ENCODE data around the gene NDUFV1.
A peak's percentile ranks its signal among the peaks of the same experiment; 100 is the strongest.
"Not testable (repeated sequence)": the region's sequence is repeated elsewhere in the genome, so short reads cannot be mapped to it uniquely, and the experiment has no call there.

NDUFV1 gene

DNA sequence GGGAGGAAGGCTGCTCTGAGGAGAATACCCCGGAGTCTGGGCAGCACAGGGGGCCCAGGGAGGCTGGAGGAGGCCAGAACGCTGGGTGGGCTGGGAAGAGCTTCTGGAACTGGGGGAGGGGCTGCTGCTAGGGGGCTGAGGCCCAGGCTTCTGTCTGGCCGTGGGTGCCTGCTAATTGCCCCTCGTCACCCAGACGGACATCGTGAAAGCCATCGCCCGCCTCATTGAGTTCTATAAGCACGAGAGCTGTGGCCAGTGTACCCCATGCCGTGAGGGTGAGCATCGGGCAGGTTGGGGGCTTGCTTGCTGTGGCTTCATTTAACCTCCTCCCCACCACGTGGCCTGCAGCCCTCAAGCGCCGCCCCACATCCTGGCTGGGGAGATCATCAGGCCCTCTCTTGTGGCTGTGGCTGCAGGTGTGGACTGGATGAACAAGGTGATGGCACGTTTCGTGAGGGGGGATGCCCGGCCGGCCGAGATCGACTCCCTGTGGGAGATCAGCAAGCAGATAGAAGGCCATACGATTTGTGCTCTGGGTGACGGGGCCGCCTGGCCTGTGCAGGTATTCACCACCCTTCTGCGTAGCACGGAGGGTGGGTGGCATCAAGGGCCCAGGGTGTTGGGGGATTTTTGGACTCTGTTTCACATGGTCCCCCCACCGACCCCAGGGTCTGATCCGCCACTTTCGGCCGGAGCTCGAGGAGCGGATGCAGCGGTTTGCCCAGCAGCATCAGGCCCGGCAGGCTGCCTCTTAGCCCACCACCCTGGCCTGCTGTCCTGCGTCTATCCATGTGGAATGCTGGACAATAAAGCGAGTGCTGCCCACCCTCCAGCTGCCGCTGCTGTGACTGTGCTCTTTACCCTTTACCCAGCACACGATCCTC lies 5.2 kb downstream of the NDUFV1 start:
- DNase-seq, result no peak

DNA sequence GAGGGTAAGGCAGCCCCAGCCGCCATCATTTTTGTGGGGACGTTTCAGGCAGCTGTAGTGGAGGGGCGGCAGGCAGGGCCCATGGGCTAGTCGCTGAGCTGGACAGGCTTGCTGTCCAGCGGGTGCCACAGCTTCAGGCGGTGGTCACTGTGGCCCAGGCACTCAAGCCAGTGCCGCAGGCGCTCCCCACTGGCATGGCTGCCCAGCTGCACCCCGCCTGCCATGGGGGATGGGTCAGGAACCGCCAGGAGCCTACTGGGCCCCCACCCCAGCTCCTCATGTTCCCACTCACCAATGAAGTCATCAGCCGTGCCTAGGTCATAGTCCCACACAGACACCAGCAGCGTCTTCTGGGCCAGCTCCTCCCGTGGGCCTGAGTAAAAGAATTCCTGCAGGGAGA lies 6.0 kb downstream of the NDUFV1 start:
- DNase-seq, result no peak

DNA sequence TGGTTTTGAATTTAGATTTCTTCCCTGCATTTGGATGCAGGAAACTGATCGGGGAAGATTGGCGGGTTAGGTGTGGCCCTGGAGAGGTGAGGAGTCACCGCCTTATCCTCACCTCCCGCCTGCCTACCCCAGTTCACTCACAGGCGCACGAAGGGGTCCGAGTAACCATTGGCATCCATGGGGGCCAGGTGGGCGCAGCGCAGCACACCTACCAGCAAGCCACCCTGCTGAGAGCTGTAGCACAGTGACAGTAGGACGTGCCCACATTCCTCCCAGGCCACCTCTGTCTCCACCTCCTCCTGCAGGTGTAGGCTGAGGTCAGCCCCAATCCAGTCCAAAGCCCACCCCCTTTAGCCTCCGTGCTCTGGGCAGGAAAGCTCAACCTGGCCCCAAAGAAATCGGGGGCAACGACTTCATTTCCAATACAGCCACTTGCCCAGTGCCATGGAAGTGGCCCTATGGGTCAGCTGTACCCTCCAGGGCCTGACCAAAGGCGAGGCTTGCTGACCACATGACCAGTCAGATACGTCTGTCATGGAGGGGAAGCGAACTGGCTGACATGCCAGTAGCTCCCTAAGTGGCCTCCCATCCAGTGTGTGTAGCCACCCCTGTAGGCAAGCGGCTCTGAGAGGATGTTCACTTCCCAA lies 6.7 kb downstream of the NDUFV1 start:
- DNase-seq, result no peak

DNA sequence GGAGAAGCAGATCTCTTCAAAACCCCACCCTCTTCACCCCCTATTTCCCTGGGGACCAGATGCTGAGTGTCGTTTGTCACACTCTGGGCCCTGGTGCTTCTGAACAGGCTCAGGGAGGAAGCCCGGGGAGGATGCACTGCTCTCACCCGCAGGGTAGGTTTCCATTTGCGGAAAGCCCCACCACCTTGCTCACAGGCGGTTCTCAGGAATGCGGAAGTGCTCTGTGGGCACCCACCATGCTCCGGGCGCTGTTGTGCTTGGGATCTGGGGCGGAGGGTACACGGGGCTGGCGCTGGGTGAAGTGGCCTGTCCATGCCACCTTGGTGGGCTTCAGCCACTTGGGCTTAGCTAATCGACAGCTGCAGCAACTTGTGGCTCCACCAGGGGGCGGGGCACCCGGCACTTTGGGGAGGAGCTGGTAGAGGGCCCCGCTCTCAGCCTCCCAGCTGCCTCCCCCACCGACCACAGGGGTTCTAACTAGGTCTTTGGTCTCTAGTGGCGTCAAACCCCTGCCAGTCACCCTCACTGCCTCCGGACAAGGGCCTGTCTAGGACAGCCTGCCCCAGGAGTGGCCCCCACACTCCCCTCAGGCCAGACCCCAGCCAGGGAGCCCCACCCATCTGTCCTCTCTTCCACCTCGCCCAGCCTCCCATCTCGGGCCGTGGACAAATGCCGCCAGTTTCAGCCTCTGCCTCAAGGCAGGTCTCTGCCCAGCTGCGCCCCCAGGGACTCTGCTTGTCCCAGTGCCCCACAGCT lies 7.4 kb downstream of the NDUFV1 start:
- peak; percentile 11 for DNase-seq

DNA sequence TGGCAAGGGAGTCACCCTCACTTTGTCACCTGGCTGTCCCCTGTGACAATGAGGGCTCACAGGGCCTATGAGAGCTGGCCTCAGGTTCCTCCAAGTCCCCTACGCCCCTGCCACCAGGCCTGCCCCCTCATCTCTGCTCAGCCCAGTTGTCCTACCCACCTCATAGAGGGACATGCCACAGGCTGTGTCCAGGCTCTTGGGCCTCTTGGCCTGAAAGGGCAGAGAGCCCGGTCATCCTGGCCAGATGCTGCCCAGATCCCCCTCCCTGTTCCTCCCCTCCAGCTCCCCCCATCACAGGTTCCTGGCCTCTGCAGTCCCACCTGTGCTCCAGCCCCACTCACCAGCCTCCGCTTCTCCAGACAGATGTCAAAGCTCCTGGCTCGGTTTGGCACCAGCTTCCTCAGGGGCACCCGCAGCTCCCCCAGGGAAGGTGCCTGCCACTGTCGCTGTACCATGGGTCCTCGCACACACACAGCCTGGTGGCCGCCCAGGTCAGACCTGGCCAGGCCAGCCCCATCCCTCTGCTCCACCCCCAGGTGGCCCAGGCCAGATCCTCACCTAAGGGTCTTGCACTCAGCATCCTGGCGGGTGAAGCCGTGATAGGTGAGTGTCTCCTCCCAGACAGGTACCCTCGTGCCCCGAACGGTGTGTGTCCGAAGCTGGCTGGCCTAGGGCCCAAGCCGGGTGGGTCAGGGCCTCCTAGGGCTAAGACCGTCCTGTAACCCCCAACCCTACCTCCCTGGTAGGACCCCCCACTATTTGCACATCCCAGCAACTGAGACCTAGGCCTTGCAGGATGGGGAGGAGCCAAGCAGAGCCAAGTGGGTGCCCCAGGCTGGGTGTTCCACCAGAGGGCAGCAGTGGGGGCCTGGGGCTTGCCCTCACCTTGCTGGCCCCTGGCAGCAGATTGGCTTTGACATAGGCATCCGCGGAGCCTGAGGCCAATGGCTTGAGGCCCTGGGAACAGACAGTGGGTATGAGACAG lies 8.3 kb downstream of the NDUFV1 start:
- peak; percentile 8 for DNase-seq

DNA sequence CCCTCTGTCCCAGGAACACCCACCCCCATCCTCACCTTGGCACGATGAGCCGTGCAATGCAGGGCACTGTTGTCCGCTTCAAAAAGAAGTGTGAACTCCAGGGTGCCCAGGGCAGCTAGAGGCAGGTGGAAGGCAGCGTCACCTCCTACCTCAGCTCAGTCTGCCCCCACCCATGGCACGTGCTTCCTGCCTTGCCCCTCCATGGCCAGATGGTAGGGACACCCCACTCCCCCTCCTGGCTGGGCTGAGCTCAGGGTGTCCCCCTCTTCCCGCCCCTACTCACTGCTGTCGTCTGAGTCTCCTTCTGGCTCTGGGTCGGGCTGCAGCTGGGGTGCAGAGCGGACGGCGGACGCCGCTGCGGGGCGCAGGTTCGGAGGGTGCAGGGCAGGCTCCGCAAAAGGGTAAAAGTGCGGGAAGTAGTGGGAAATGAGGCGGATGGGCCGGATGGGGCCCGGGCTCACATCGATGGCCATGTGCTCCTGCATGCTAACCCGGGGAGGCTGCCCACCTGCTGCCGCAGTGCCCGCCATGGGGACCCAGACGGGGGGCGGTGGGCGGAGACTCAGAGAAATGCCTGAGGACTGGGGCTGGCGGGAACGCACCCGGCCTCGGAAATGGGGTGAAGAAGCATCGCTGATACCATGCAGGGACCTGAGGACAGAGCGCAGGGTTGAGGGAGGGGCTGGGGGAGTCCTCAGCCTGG lies 9.1 kb downstream of the NDUFV1 start:
- DNase-seq, result peak; percentile 29

DNA sequence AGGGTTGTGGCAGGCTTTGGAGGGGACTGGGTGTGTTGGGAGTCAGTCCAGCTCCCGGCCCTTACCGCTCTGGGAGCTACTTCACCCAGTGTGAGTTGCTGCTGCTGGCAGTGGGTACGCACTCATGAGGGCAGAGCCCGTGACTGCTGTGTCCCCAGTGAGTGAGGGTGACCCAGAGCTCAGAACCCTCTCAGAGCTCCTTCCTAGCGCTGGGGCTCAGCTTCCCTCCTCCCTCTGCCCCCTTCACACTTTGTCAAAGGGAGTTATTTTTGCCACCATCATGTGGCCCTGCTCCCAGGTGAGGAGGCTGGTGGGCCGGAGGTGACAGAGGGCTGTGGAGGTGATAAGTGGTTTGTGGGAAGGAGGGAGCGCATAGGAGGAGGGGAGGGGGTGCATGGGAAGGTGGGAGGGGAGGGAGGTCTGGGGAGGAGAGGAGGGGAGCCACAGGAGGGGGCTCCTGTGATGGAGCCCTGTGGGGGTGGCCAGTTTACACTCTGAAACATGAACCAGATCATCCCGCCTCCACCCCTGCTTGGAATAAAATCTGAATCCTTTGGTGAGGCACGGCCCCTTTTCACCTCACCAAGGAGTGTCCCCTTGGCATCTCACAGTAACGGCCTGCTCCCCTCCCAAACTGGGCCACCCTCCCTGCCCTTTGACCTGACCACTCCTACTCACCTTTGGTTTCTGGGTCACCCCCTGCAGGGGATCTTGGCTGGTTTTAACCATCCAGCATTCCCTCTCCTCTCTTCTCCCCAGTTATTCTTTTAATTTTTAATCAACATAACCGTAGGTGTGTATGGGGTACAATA lies 9.9 kb downstream of the NDUFV1 start:
- no peak for DNase-seq

DNA sequence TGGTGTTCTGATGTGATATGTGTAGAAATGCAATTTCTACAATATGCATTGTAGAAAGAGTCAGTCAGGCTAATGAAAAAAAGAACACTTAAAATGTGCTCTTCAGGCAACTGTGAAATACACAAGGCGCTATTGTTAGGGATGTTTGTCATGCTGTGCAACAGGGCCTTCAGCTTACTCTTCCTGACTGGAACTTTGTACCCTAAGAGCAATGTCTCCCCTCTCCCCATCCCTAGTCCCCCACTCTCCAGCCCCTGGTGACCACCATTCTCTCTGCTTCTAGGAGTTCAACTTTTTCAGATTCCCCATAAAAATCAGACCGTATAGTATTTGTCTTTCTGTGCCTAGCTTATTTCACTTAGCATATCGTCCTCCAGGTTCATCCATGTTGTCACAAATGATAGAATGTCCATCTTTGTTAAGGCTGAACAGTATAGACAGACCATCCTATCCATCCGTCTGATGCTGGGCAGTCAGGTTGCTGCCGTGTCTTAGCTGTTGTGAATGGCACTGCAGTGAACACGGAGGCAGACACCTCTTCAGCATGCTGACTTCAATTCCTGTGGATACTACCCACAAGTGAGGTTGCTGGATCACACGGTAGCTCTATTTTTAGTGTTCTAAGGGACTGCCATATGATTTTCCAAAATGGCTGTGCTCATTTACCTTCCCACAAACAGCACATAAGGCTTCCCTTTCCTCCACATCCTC lies 10.7 kb downstream of the NDUFV1 start:
- no peak for DNase-seq

DNA sequence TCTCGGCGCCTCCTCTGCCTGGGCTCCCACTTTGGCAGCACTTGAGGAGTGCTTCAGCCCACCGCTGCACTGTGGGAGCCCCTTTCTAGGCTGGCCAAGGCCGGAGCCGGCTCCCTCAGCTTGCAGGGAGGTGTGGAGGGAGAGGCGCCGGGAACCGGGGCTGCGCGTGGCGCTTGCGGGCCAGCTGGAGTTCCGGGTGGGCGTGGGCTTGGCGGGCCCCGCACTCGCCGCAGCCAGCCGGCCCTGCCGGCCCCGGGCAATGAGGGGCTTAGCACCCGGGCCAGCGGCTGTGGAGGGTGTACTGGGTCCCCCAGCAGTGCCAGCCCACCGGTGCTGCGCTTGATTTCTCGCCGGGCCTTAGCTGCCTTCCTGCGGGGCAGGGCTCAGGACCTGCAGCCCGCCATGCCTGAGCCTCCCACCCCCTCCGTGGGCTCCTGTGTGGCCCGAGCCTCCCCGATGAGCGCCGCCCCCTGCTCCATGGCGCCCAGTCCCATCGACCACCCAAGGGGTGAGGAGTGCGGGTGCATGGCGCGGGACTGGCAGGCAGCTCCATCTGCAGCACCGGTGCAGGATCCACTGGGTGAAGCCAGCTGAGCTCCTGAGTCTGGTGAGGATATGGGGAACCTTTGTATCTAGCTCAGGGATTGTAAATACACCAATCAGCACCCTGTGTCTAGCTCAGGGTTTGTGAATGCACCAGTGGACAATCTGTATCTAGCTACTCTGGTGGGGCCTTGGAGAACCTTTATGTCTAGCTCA lies 12.3 kb downstream of the NDUFV1 start:
- DNase-seq, result not testable (repeated sequence)

DNA sequence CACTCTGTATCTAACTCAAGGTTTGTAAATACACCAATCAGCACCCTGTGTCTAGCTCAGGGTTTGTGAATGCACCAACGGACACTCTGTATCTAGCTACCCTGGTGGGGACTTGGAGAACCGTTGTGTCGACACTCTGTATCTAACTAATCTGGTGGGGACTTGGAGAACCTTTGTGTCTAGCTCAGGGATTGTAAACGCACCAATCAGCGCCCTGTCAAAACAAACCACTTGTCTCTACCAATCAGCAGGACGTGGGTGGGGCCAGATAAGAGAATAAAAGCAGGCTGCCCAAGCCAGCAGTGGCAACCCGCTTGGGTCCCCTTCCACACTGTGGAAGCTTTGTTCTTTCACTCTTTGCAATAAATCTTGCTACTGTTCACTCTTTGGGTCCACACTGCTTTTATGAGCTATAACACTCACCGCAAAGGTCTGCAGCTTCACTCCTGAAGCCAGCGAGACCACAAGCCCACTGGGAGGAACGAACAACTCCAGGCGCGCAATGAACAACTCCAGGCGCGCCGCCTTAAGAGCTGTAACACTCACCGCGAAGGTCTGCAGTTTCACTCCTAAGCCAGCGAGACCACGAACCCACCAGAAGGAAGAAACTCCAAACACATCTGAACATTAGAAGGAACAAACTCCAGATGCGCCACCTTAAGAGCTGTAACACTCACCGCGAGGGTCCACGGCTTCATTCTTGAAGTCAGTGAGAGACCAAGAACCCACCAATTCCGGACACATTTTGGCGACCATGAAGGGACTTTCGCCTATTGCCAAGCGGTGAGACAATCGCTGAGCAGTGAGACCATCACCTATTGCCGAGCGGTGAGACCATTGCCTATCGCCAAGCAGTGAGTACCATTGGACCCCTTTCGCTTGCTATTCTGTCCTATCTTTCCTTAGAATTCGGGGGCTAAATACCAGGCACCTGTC lies 13.2 kb downstream of the NDUFV1 start:
- DNase-seq, result not testable (repeated sequence)

DNA sequence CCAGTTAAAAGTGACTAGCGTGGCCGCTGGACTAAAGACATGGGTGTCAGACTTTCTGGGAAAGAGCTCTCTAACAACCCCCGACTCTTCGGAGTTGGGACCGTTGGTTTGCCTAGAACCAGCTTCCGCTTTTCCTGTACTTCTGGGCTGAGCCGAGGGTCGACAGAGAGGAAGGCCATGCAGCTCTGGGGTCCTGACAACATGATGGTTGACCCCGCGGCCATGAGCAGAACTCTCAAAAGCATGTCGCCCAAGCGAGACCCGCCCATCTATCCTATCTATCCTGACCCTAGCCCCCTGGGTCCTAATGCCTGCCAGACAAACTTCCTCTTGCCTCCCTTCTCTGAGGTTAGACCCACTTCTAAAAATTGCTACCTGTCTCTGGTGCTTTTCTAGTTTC lies 13.9 kb downstream of the NDUFV1 start:
- DNase-seq, result not testable (repeated sequence)

DNA sequence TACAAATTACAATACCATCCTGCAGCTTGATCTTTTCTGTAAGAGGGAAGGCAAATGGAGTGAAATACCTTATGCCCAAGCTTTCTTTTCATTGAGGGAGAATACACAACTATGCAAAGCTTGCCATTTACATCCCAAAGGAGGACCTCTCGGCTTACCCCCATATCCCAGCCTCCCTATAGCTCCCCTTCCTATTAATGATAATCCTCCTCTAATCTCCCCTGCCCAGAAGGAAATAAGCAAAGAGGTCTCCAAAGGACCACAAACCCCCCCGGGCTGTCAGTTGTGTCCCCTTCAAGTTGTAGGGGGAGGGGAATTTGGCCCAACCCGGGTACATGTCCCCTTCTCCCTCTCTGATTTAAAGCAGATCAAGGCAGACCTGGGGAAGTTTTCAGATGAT lies 15.2 kb downstream of the NDUFV1 start:
- DNase-seq, result not testable (repeated sequence)

DNA sequence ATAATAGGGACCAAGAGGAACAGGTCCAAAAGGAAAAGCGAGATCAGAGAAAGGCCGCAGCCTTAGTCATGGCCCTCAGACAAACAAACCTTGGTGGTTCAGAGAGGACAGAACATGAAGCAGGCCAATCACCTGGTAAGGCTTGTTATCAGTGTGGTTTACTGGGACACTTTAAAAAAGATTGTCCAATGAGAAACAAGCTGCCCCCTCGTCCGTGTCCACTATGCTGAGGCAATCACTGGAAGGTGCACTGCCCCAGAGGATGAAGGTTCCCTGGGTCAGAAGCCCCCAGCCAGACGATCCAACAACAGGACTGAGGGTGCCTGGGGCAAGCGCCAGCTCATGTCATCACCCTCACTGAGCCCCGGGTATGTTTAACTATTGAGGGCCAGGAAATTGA lies 16.2 kb downstream of the NDUFV1 start:
- DNase-seq, result not testable (repeated sequence)

DNA sequence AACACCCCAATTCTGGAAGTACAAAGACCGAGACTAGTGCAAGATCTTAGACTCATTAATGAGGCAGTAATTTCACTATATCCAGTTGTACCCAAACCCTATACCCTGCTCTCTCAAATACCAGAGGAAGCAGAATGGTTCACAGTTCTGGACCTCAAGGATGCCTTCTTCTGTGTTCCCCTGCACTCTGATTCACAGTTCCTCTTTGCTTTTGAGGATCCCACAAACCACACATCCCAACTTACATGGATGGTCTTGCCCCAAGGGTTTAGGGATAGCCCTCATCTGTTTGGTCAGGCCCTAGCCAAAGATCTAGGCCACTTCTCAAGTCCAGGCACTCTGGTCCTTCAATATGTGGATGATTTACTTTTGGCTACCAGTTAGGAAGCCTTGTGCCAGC lies 17.1 kb downstream of the NDUFV1 start:
- DNase-seq, result not testable (repeated sequence)

DNA sequence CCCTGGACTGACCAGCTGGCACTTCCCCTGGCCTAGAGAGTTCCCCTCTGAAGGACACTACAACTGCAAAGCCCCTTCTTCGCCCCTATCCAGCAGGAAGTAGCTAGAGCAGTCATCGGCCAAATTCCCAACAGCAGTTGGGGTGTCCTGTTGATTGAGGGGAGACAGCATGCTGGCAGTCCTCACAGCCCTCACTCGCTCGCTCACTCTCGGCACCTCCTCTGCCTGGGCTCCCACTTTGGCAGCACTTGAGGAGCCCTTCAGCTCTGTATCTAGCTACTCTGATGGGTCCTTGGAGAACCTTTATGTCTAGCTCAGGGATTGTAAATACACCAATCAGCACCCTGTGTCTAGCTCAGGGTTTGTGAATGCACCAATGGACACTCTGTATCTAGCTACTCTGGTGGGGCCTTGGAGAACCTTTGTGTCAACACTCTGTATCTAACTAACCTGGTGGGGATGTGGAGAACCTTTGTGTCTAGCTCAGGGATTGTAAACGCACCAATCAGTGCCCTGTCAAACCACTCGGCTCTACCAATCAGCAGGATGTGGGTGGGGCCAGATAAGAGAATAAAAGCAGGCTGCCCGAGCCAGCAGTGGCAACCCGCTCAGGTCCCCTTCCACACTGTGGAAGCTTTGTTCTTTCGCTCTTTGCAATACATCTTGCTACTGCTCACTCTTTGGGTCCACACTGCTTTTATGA lies 19.5 kb downstream of the NDUFV1 start:
- DNase-seq, result not testable (repeated sequence)

DNA sequence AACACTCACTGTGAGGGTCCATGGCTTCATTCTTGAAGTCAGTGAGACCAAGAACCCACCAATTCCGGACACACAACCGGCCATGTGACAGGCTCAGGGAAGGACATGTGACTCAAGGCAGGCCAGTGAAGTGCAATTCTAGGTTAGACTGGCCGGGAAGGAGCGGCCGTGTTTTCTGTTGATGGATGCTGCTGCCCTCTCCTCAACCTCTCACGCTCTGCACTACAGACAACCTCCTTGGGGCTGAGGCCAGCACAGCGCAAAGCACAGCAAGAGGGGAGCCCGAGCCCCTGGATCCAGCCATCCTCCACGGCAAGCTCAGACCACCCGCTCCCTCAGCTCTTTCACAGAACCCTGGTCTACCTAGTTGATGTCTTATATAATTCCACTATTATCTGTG lies 20.2 kb downstream of the NDUFV1 start:
- DNase-seq, result no peak

DNA sequence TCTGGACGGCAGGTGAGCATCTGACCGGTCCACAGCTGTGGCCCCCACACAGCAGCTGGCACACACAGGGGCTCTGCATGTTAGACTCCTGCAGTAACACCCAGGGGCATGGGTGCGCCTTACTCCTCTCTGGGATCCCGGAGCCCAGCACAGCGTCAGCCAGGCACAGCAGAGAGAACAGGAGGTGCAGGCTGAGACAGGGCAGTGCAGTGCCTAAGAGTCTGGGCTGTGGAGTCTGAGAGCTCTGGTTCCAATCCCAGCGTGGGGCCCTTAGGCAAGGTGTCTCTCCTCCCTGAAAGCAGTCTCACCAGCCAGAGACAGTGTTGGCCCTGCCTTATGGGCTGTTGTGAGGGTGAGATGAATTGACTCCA lies 20.7 kb downstream of the NDUFV1 start:
- DNase-seq, result no peak

All from NCI-H2171 (cell line).